K562 (cell line): ENCODE data around the gene TTC28. TPM values are rescaled to one million over a fixed set of nuclear protein-coding genes. Genes with fewer than 3 reads are reported as not detected.

Experiments used
- ATAC-seq: fragments of 200-7000 bp; cut with Tn5 transposase; 3 replicates; pipeline ENCODE4 v1.9.1; 2020; ENCODE audit warnings: moderate library complexity
- BruUV-seq: library from RNA; stranded (reverse); fragments of 400-500 nt; replicated peaks from 2 replicates; lab custom pipeline; 2021; lab: Mats Ljungman, UMichigan
- CTCF ChIA-PET: fragments of 300-600 bp; formaldehyde crosslinking; extraction: SDS; loops from one replicate; lab custom pipeline; 2021; ENCODE audit warnings: low intra/inter-chr PET ratio; lab: Yijun Ruan, JAX
- POLR2A ChIA-PET: fragments of 300-600, 350-650 bp; sonication (Branson Sonifier 250); formaldehyde crosslinking; extraction: SDS; loops from one replicate; lab custom pipeline; 2021; ENCODE audit warnings: antibody characterized with exemption, inconsistent platforms; lab: Yijun Ruan, JAX
- DNase-seq, 4 experiments: peaks; one replicate each; pipeline versions ENCODE4 v3.0.0 to v3.0.0-alpha.2; 2011 to 2018; ENCODE audit warnings: low spot score in 3 of 4, mixed read lengths in 3 of 4; ENCODE audit errors: extremely low read depth in 1 of 4
- FAIRE-seq: peaks from 2 replicates; lab custom pipeline; 2011; peaks lifted over from hg19 to GRCh38; lab: Jason Lieb, UNC
- H2AFZ ChIP-seq: 2 replicates; pipeline ENCODE4 v1.6.0; 2011; ENCODE audit warnings: low read depth, low read length, control low read depth, inconsistent platforms
- H3K27ac ChIP-seq: fragments of 200-600 bp; 3 replicates; pipeline ENCODE4 v1.8.0; 2011; ENCODE audit warnings: low read depth, mild to moderate bottlenecking, control low read depth, inconsistent platforms, low read length, moderate library complexity, mixed read lengths; ENCODE audit errors: extremely low read depth
- H3K27me3 ChIP-seq, 2 experiments: fragments of 300-600 bp in 1 of 2; 2 replicates in 1 of 2; 3 replicates in 1 of 2; pipeline versions ENCODE4 v1.6.0 to v1.8.0; 2011; ENCODE audit warnings: inconsistent platforms in 2 of 2, low read length in 2 of 2, mild to moderate bottlenecking in 1 of 2, mixed read lengths in 1 of 2, moderate library complexity in 1 of 2; ENCODE audit not compliant: control insufficient read depth in 2 of 2, insufficient read depth in 2 of 2
- H3K36me3 ChIP-seq: fragments of 300-600 bp; 3 replicates; pipeline ENCODE4 v1.8.0; 2011; ENCODE audit warnings: mild to moderate bottlenecking, low read length, inconsistent platforms; ENCODE audit not compliant: control insufficient read depth, insufficient read depth
- H3K4me1 ChIP-seq, 2 experiments: fragments of 200-600 bp in 1 of 2; replicated peaks in 1 of 2; 2 replicates in 1 of 2; 3 replicates in 1 of 2; pipeline versions ENCODE4 v1.5.1 to v1.8.0; 2011; ENCODE audit warnings: inconsistent platforms in 2 of 2, low read length in 2 of 2, mild to moderate bottlenecking in 1 of 2, mixed read lengths in 1 of 2, moderate library complexity in 1 of 2; ENCODE audit not compliant: control insufficient read depth in 2 of 2, insufficient read depth in 2 of 2
- H3K4me2 ChIP-seq: 2 replicates; pipeline ENCODE4 v1.6.1; 2011; ENCODE audit warnings: low read length, control low read depth, inconsistent platforms, mixed read lengths; ENCODE audit not compliant: insufficient read depth
- H3K4me3 ChIP-seq: fragments of 200-600 bp; sonication (generic), shearing (Covaris generic); 2 replicates; pipeline ENCODE4 v1.5.1; 2016; ENCODE audit warnings: control low read depth, inconsistent platforms
- H3K79me2 ChIP-seq: fragments of 200-600 bp; 3 replicates; pipeline ENCODE4 v1.8.0; 2011; ENCODE audit warnings: low read length, inconsistent platforms; ENCODE audit not compliant: control insufficient read depth, insufficient read depth
- H3K9ac ChIP-seq, 2 experiments: 2 replicates each; pipeline versions ENCODE4 v1.6.0 to v1.6.1; 2011; ENCODE audit warnings: low read depth in 2 of 2, low read length in 2 of 2, control low read depth in 1 of 2, inconsistent platforms in 1 of 2, mild to moderate bottlenecking in 1 of 2, mixed read lengths in 1 of 2; ENCODE audit not compliant: insufficient read depth in 1 of 2
- H3K9me1 ChIP-seq: one replicate; pipeline ENCODE4 v1.6.0; 2011; ENCODE audit warnings: inconsistent platforms, mild to moderate bottlenecking, low read length, moderate library complexity; ENCODE audit not compliant: control insufficient read depth, insufficient read depth
- H3K9me3 ChIP-seq: replicated peaks from 2 replicates; pipeline ENCODE4 v1.5.1; 2011; ENCODE audit warnings: low read depth, low read length, inconsistent platforms; ENCODE audit not compliant: control insufficient read depth, insufficient read depth
- H4K20me1 ChIP-seq: replicated peaks from 2 replicates; pipeline ENCODE4 v1.6.1; 2011; ENCODE audit warnings: low read length, inconsistent platforms, mixed read lengths; ENCODE audit not compliant: control insufficient read depth, insufficient read depth
- ELF4 ChIP-seq: fragments of 450-650 bp; formaldehyde crosslinking; IDR thresholded peaks from 2 replicates; pipeline ENCODE4 v1.4.0; 2022; ENCODE audit warnings: missing genetic modification characterization
- FOXM1 ChIP-seq, 2 experiments: fragments of 450-650 bp in 1 of 2; sonication (generic) in 1 of 2; formaldehyde crosslinking in 1 of 2; IDR thresholded peaks; 2 replicates each; pipeline versions ENCODE4 v1.6.1 to v1.9.0; 2017 to 2022; ENCODE audit warnings: low read depth in 2 of 2, mild to moderate bottlenecking in 2 of 2, missing genetic modification reagents in 1 of 2, moderate library complexity in 1 of 2
- HDGF ChIP-seq: fragments of 450-650 bp; IDR thresholded peaks from 2 replicates; pipeline ENCODE4 v1.6.1; 2016
- HMG20B ChIP-seq: fragments of 250-450 bp; sonication (Bioruptor Pico); IDR thresholded peaks from 2 replicates; pipeline ENCODE4 v1.5.0; 2021; ENCODE audit warnings: mild to moderate bottlenecking
- ID3 ChIP-seq, 2 experiments: fragments of 250-450 bp in 1 of 2; fragments of 450-650 bp in 1 of 2; sonication (Bioruptor Pico) in 1 of 2; IDR thresholded peaks; 2 replicates each; pipeline versions ENCODE4 v1.6.1 to v1.8.0; 2016 to 2021; ENCODE audit warnings: mild to moderate bottlenecking in 2 of 2, moderate library complexity in 2 of 2, missing compliant biosample characterization in 1 of 2, missing genetic modification characterization in 1 of 2
- NBN ChIP-seq: fragments of 450-650 bp; IDR thresholded peaks from 2 replicates; pipeline ENCODE4 v1.6.1; 2016; ENCODE audit warnings: low read depth, mild to moderate bottlenecking
- PURB ChIP-seq: sonication (generic); formaldehyde crosslinking; IDR thresholded peaks from 2 replicates; pipeline ENCODE4 v1.9.0; 2021; ENCODE audit warnings: low read depth, mild to moderate bottlenecking, missing genetic modification reagents
- RNF2 ChIP-seq: sonication (generic); IDR thresholded peaks from 2 replicates; pipeline ENCODE4 v1.6.1; 2016
- SAFB ChIP-seq: fragments of 200-400 bp; formaldehyde crosslinking; IDR thresholded peaks from 2 replicates; pipeline ENCODE4 v1.6.1; 2017; ENCODE audit warnings: low read depth, low read length, borderline replicate concordance
- SAFB2 ChIP-seq: fragments of 200-400 bp; formaldehyde crosslinking; IDR thresholded peaks from 2 replicates; pipeline ENCODE4 v1.6.1; 2018; ENCODE audit warnings: borderline replicate concordance, low read length, low read depth, moderate library complexity; ENCODE audit not compliant: severe bottlenecking
- SMARCA4 ChIP-seq: fragments of 450-650 bp; IDR thresholded peaks from 2 replicates; pipeline ENCODE4 v1.6.1; 2016
- STAT5A ChIP-seq: IDR thresholded peaks from 2 replicates; pipeline ENCODE4 v1.6.1; 2012; ENCODE audit warnings: low read length, inconsistent platforms, borderline replicate concordance
- TARDBP ChIP-seq: fragments of 450-650 bp; IDR thresholded peaks from 2 replicates; pipeline ENCODE4 v1.6.1; 2016
- XRCC3 ChIP-seq: fragments of 450-650 bp; IDR thresholded peaks from 2 replicates; pipeline ENCODE4 v1.6.1; 2017; ENCODE audit warnings: mild to moderate bottlenecking, moderate library complexity
- ZNF12 ChIP-seq: sonication (generic); formaldehyde crosslinking; IDR thresholded peaks from 2 replicates; pipeline ENCODE4 v1.4.0; 2020; ENCODE audit warnings: mild to moderate bottlenecking, missing genetic modification reagents
- ZNF140 ChIP-seq: fragments of 250-450 bp; sonication (Bioruptor Pico); IDR thresholded peaks from 2 replicates; pipeline ENCODE4 v1.8.0; 2021; ENCODE audit warnings: moderate library complexity, mild to moderate bottlenecking, inconsistent platforms
- ZNF143 ChIP-seq: sonication (generic); formaldehyde crosslinking; IDR thresholded peaks from 2 replicates; pipeline ENCODE4 v1.9.0; 2022; ENCODE audit warnings: mild to moderate bottlenecking, missing genetic modification reagents
- ZNF232 ChIP-seq: sonication (generic); formaldehyde crosslinking; IDR thresholded peaks from 2 replicates; pipeline ENCODE4 v1.8.0; 2022; ENCODE audit warnings: mild to moderate bottlenecking, missing genetic modification reagents
- ZNF785 ChIP-seq: fragments of 250-450 bp; sonication (Bioruptor Pico); IDR thresholded peaks from 2 replicates; pipeline ENCODE4 v1.4.0; 2020; ENCODE audit warnings: mild to moderate bottlenecking
- WGBS: fragments of 100-300 bp; shearing (Covaris generic); methylation state at CpG from one replicate; pipeline ENCODE4 v1.1.6; 2016; ENCODE audit warnings: low coverage, mixed read lengths; ENCODE audit not compliant: insufficient coverage; ENCODE audit errors: missing lambda C conversion rate; 5-methylcytosine and 5-hydroxymethylcytosine counted together
- in situ Hi-C: fragments of 300-500 bp; cut with MboI; formaldehyde crosslinking; loops from 4 replicates; pipeline ENCODE4 v1.15.0; 2018; ENCODE audit warnings: inconsistent platforms, mixed read lengths
- intact Hi-C: fragments of 100-400 bp; cut with micrococcal nuclease; formaldehyde crosslinking; loops from 2 replicates; pipeline ENCODE4 v1.14.2; 2022
- polyA plus RNA-seq, 8 experiments: library from polyadenylated mRNA; depleted of rRNA in 4 of 8; stranded (reverse) in 5 of 8; unstranded in 3 of 8; fragments of >200 nt; fragmentation: Nextera tagmentation in 2 of 8; fragmentation: Illumina TruSeq in 1 of 8; extraction: Ambion mirVana in 2 of 8; extraction: Trizol in 1 of 8; gene quantifications; 2 replicates each; pipeline versions ENCODE4 v1.2.1 to v1.2.3, GENCODE V29; 2011 to 2014; ENCODE audit warnings: inconsistent platforms in 1 of 8, missing spikeins in 1 of 8
- total RNA-seq, 7 experiments: library from RNA; depleted of rRNA in 6 of 7; stranded (reverse); fragments of >200 nt in 6 of 7; fragmentation: Illumina TruSeq in 2 of 7; extraction: Trizol in 2 of 7; gene quantifications; 2 replicates each; pipeline versions ENCODE4 v1.2.1 to v1.2.3, GENCODE V29; 2011 to 2021; ENCODE audit warnings: low replicate concordance in 1 of 7
- TF ChIP-seq, protein P1 (sequence below): fragments of 450-650 bp; IDR thresholded peaks from 2 replicates; pipeline ENCODE4 v1.6.1; 2016; ENCODE audit warnings: mild to moderate bottlenecking

The TTC28 gene
- total and polyA plus RNA-seq, 9 of the 15 experiments (the other 6 are each of a cell fraction or from before 2014, with no cell fraction given): 0.22 to 10.7 (median 3.1) TPM

DNA sequence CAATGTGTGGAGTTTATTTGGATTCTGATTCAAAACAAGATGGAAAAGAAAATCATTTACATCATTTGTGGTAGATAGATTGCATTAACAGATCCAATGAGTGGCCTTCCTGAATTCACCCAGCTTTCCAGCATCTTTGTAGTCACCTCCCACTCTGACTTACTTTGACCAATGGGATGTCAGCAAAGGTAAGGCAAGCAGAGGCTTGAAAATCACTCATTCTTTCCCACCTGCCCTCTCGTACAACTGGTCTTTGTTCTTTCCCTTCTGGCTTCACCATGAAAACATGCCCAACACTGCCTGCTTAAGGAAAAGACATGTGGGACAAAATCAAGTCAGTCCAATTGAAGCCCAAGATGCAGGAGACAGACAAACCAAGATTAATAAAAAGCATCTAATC, 202.1 kb downstream of the TTC28 start:
- H3K79me2 ChIP-seq: no peaks in the 10 kb centered on the region; the same call in 2 of the 3 replicates
- ChIA-PET CTCF (no interaction called here), POLR2A (interaction anchor here (0.6 to 0.7 kb wide), 2 partner anchors 293 to 790 kb away, joined by 3 to 4 read pairs; partner anchors contain the start of genes EWSR1 and RHBDD3)
- no peak overlapping the region for H3K4me2 ChIP-seq
- in situ Hi-C loops (no loop called here), intact Hi-C loops (no loop called here)
- no peak overlapping the region for H2AFZ ChIP-seq
- no peaks in the 10 kb centered on the region for H3K9me1 ChIP-seq
- no peaks in the 10 kb centered on the region for H3K9me3 ChIP-seq
- no peak overlapping the region for H3K27ac ChIP-seq
- H3K9ac ChIP-seq: no peak overlapping the region
- no TSS peak for BruUV-seq
- WGBS: 47% methylated on average over 1 of the region's 1 CpG
- H3K36me3 ChIP-seq: no peaks in the 10 kb centered on the region
- H4K20me1 ChIP-seq: no peaks in the 10 kb centered on the region
- no peak overlapping the region for H3K4me3 ChIP-seq
- H3K27me3 ChIP-seq: no peaks in the 10 kb centered on the region
- H3K4me1 ChIP-seq: no peaks in the 10 kb centered on the region
- TF ChIP-seq ZNF12 (CRISPR knock-in tag) (no peak), ZNF232 (no peak), NBN (no peak), TARDBP (no peak), SMARCA4 (no peak), SAFB (no peak), ELF4 (CRISPR knock-in tag) (no peak), XRCC3 (no peak), HDGF (no peak), ZNF140 (no peak), SAFB2 (no peak), ID3 (CRISPR knock-in tag; IDR thresholded peaks at IDR 0.05) (no peak), ID3 (tag; IDR thresholded peaks at IDR 0.05) (no peak), ZNF785 (CRISPR knock-in tag) (no peak), FOXM1 (IDR thresholded peaks at IDR 0.05; ENCODE audit: low read depth) (no peak), FOXM1 (CRISPR knock-in tag; IDR thresholded peaks at IDR 0.05; ENCODE audit: low read depth) (no peak), STAT5A (no peak), HMG20B (CRISPR knock-in tag) (no peak), ZNF143 (CRISPR knock-in tag) (no peak), PURB (no peak), RNF2 (no peak)
- TF ChIP-seq, protein P1, sequence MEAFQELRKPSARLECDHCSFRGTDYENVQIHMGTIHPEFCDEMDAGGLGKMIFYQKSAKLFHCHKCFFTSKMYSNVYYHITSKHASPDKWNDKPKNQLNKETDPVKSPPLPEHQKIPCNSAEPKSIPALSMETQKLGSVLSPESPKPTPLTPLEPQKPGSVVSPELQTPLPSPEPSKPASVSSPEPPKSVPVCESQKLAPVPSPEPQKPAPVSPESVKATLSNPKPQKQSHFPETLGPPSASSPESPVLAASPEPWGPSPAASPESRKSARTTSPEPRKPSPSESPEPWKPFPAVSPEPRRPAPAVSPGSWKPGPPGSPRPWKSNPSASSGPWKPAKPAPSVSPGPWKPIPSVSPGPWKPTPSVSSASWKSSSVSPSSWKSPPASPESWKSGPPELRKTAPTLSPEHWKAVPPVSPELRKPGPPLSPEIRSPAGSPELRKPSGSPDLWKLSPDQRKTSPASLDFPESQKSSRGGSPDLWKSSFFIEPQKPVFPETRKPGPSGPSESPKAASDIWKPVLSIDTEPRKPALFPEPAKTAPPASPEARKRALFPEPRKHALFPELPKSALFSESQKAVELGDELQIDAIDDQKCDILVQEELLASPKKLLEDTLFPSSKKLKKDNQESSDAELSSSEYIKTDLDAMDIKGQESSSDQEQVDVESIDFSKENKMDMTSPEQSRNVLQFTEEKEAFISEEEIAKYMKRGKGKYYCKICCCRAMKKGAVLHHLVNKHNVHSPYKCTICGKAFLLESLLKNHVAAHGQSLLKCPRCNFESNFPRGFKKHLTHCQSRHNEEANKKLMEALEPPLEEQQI: no peak
- ATAC-seq (no peak), FAIRE-seq (no peak), DNase-seq (no peak)
